ENCODE data around the gene KLHL29. TPM values are rescaled to one million over a fixed set of nuclear protein-coding genes. Genes with fewer than 3 reads are reported as not detected.

Gene KLHL29
- total RNA-seq, 2 experiments from 2014 or later, result 0.15 to 0.21 TPM

- ChIA-PET POLR2A (no interaction called here), CTCF (no interaction called here)
These were observed 194.1 kb downstream of the KLHL29 start for GRCh38 chr2:23578964-23579671.

- ChIA-PET POLR2A (no interaction called here), CTCF (no interaction called here)
These were observed 194.7 kb downstream of the KLHL29 start for GRCh38 chr2:23579674-23580073.

GRCh38 chr2:23583467-23583866 lies 198.5 kb downstream of the KLHL29 start:
- POLR2A ChIA-PET, result no interaction called here
- CTCF ChIA-PET, result no interaction called here

GRCh38 chr2:23584054-23584745 lies 199.2 kb downstream of the KLHL29 start:
- ChIA-PET POLR2A (no interaction called here), CTCF (no interaction called here)

- CTCF ChIA-PET, result no interaction called here
- POLR2A ChIA-PET, result no interaction called here
These were observed 200.5 kb downstream of the KLHL29 start for GRCh38 chr2:23585273-23586170.

- ChIA-PET CTCF (no interaction called here), POLR2A (no interaction called here)
These were observed 201.8 kb downstream of the KLHL29 start for GRCh38 chr2:23586741-23587306.

- CTCF ChIA-PET, result no interaction called here
- POLR2A ChIA-PET, result no interaction called here
These were observed 202.4 kb downstream of the KLHL29 start for GRCh38 chr2:23587341-23587880.

GRCh38 chr2:23588106-23588505 lies 203.1 kb downstream of the KLHL29 start:
- ChIA-PET CTCF (no interaction called here), POLR2A (no interaction called here)

- ChIA-PET POLR2A (no interaction called here), CTCF (no interaction called here)
These were observed 203.7 kb downstream of the KLHL29 start for GRCh38 chr2:23588508-23589201.

- ChIA-PET POLR2A (no interaction called here), CTCF (no interaction called here)
These were observed 204.3 kb downstream of the KLHL29 start for GRCh38 chr2:23589220-23589647.

GRCh38 chr2:23589739-23590138 lies 204.8 kb downstream of the KLHL29 start:
- ChIA-PET POLR2A (no interaction called here), CTCF (no interaction called here)

GRCh38 chr2:23590241-23590869 lies 205.4 kb downstream of the KLHL29 start:
- ChIA-PET POLR2A (no interaction called here), CTCF (no interaction called here)

- CTCF ChIA-PET, result no interaction called here
- POLR2A ChIA-PET, result no interaction called here
These were observed 206.1 kb downstream of the KLHL29 start for GRCh38 chr2:23591111-23591510.

- ChIA-PET CTCF (interaction anchor here (0.8 kb wide), 1 partner anchor 9 kb away, joined by 3 read pairs; no protein-coding TSS in a partner anchor), POLR2A (no interaction called here)
These were observed 207.2 kb downstream of the KLHL29 start for GRCh38 chr2:23592061-23592685.

GRCh38 chr2:23592898-23593751 lies 208.1 kb downstream of the KLHL29 start:
- ChIA-PET POLR2A (no interaction called here), CTCF (interaction anchor here (0.8 kb wide), 1 partner anchor 8 kb away, joined by 3 read pairs; no protein-coding TSS in a partner anchor)

- POLR2A ChIA-PET, result no interaction called here
- CTCF ChIA-PET, result no interaction called here
These were observed 208.9 kb downstream of the KLHL29 start for GRCh38 chr2:23593752-23594459.

GRCh38 chr2:23594460-23594825 lies 209.5 kb downstream of the KLHL29 start:
- ChIA-PET CTCF (no interaction called here), POLR2A (no interaction called here)

Data from activated CD8-positive, alpha-beta memory T cell treated with anti-CD3 and anti-CD28 coated beads for 36 hours (primary cell).